CD8-positive, alpha-beta memory T cell (primary cell): ENCODE measurements around the gene ATP2B2. TPM values are rescaled to one million over a fixed set of nuclear protein-coding genes. Genes with fewer than 3 reads are reported as not detected.

Source experiments
- CTCF ChIA-PET: fragments of 350-600 bp; sonication (Branson Sonifier 250); formaldehyde crosslinking; loops from one replicate; lab custom pipeline; 2021; ENCODE audit warnings: antibody characterized with exemption; lab: Charles Lee
- POLR2A ChIA-PET: fragments of 350-600 bp; sonication (Branson Sonifier 250); formaldehyde crosslinking; loops from one replicate; lab custom pipeline; 2021; ENCODE audit warnings: antibody characterized with exemption; lab: Charles Lee
- DNase-seq, 5 donors: peaks; one replicate each; pipeline versions ENCODE4 v3.0.0 to v3.0.0-alpha.2; 2020 to 2022; ENCODE audit warnings: mixed read lengths in 1 of 5
- H3K27ac ChIP-seq: one replicate; pipeline ENCODE4 v1.7.0; 2013; ENCODE audit warnings: low read depth, mild to moderate bottlenecking, low read length, moderate library complexity
- H3K27me3 ChIP-seq: 2 replicates; pipeline ENCODE4 v1.7.0; 2013; ENCODE audit warnings: low read length, mild to moderate bottlenecking; ENCODE audit not compliant: insufficient read depth, poor library complexity, severe bottlenecking
- H3K36me3 ChIP-seq: 2 replicates; pipeline ENCODE4 v1.7.0; 2013; ENCODE audit warnings: mild to moderate bottlenecking, low read length, moderate library complexity; ENCODE audit not compliant: insufficient read depth
- H3K4me1 ChIP-seq: 2 replicates; pipeline ENCODE4 v1.7.0; 2013; ENCODE audit warnings: mild to moderate bottlenecking, low read length, moderate library complexity; ENCODE audit not compliant: insufficient read depth
- H3K4me3 ChIP-seq: 2 replicates; pipeline ENCODE4 v1.7.0; 2013; ENCODE audit warnings: mild to moderate bottlenecking, low read length
- H3K9me3 ChIP-seq: 2 replicates; pipeline ENCODE4 v1.7.0; 2013; ENCODE audit warnings: mild to moderate bottlenecking, low read length
- H3K27ac Mint-ChIP-seq, 8 donors: one replicate each; pipeline ENCODE4 v1.8.0; 2020 to 2021; ENCODE audit warnings: mixed read lengths in 8 of 8, mild to moderate bottlenecking in 6 of 8, inconsistent platforms in 3 of 8, moderate library complexity in 3 of 8
- H3K27me3 Mint-ChIP-seq, 2 donors: one replicate each; pipeline ENCODE4 v1.8.0; 2020 to 2021; ENCODE audit warnings: mixed read lengths in 2 of 2, mild to moderate bottlenecking in 1 of 2, moderate library complexity in 1 of 2
- H3K36me3 Mint-ChIP-seq, 3 donors: one replicate each; pipeline ENCODE4 v1.8.0; 2020 to 2021; ENCODE audit warnings: mixed read lengths in 3 of 3, inconsistent platforms in 1 of 3, mild to moderate bottlenecking in 1 of 3
- H3K4me1 Mint-ChIP-seq, 3 donors: one replicate each; pipeline ENCODE4 v1.8.0; 2020 to 2021; ENCODE audit warnings: mixed read lengths in 3 of 3, inconsistent platforms in 1 of 3, mild to moderate bottlenecking in 1 of 3
- H3K4me3 Mint-ChIP-seq, 7 donors: one replicate each; pipeline ENCODE4 v1.8.0; 2020 to 2021; ENCODE audit warnings: mixed read lengths in 7 of 7, mild to moderate bottlenecking in 6 of 7, moderate library complexity in 4 of 7, inconsistent platforms in 2 of 7
- H3K9me3 Mint-ChIP-seq, 5 donors: one replicate each; pipeline ENCODE4 v1.8.0; 2020 to 2022; ENCODE audit warnings: mixed read lengths in 5 of 5, mild to moderate bottlenecking in 3 of 5, moderate library complexity in 2 of 5, inconsistent platforms in 1 of 5
- polyA plus RNA-seq: library from polyadenylated mRNA; unstranded; fragments of 300-500 nt; fragmentation: Illumina TruSeq; gene quantifications from one replicate; pipeline ENCODE4 v1.2.3, GENCODE V29; 2021
- total RNA-seq, 2 experiments: library from RNA; stranded (reverse); gene quantifications; one replicate each; pipeline ENCODE4 v1.2.3, GENCODE V29; 2021

Gene ATP2B2
- total and polyA plus RNA-seq, 3 experiments from 2014 or later = not detected

GRCh38 chr3:10284496-10284895, 220.9 kb downstream of the ATP2B2 start:
- Mint-ChIP-seq H3K4me1 (peaks cover 24 to 52% (median 24%) of the 10 kb centered on the region in 3 donors), H3K36me3 (peaks cover 0 to 78% (median 9%) of the 10 kb centered on the region in 3 donors), H3K27ac (peak overlapping the region in 7 of 8 donors; percentile 68 to 93 (median 81)), H3K4me3 (peak overlapping the region in 2 of 7 donors; percentile 14 to 47), H3K9me3 (no peaks in the 10 kb centered on the region), H3K27me3 (no peaks in the 10 kb centered on the region)
- peak in 3 of 5 donors; percentile 13 to 20 (median 14) for DNase-seq
- no peaks in the 10 kb centered on the region for H3K9me3 ChIP-seq
- H3K27me3 ChIP-seq = no peaks in the 10 kb centered on the region
- H3K4me1 ChIP-seq = peaks cover 15% of the 10 kb centered on the region
- H3K36me3 ChIP-seq = peaks cover 27% of the 10 kb centered on the region
- POLR2A ChIA-PET = no interaction called here
- no peak overlapping the region for H3K4me3 ChIP-seq
- CTCF ChIA-PET = no interaction called here
- H3K27ac ChIP-seq = no peak overlapping the region

- Mint-ChIP-seq H3K36me3 (peaks cover 0 to 78% (median 9%) of the 10 kb centered on the region in 3 donors), H3K27me3 (no peaks in the 10 kb centered on the region), H3K9me3 (no peaks in the 10 kb centered on the region), H3K4me1 (peaks cover 24 to 52% (median 24%) of the 10 kb centered on the region in 3 donors), H3K4me3 (no peak overlapping the region), H3K27ac (peak overlapping the region in 7 of 8 donors; percentile 24 to 93 (median 61))
- H3K9me3 ChIP-seq = no peaks in the 10 kb centered on the region
- H3K36me3 ChIP-seq = peaks cover 32% of the 10 kb centered on the region
- H3K27me3 ChIP-seq = no peaks in the 10 kb centered on the region
- H3K4me1 ChIP-seq = peaks cover 15% of the 10 kb centered on the region
- ChIA-PET CTCF (interaction anchor here (0.5 to 1.3 kb wide), 5 partner anchors 37 to 351 kb away, joined by 3 to 4 read pairs (median 3); partner anchors contain the start of gene EMC3), POLR2A (no interaction called here)
- no peak overlapping the region for H3K4me3 ChIP-seq
- DNase-seq = no peak
- no peak overlapping the region for H3K27ac ChIP-seq
These were observed 221.7 kb downstream of the ATP2B2 start for GRCh38 chr3:10283638-10284037.

DNA sequence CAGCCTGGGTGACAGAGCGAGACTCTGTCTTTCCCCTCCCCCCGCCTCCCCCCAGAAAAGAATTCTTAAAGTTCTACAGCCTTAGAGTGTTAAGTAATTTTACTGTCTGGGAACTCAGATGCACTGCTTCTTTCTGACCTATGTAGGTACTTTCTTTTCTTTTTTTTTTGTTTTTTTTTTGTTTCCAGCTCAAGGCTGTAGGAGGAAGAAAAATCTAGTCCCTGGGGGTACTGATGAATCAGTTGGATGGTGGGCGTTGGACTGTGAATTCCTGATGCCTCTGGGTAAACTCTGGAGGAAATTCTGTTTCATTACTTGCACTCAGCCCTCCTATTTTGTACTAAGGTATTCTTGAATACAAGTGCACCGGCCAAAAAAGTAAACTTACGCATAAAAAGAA, 223.4 kb downstream of the ATP2B2 start:
- no peak overlapping the region for H3K4me3 Mint-ChIP-seq
- H3K4me1 ChIP-seq = peaks cover 15% of the 10 kb centered on the region
- no peak overlapping the region for H3K4me3 ChIP-seq
- DNase-seq = no peak
- H3K27me3 ChIP-seq = no peaks in the 10 kb centered on the region
- peak overlapping the region in 2 of 8 donors; percentile 83 to 93 for H3K27ac Mint-ChIP-seq
- POLR2A ChIA-PET = no interaction called here
- H3K9me3 Mint-ChIP-seq = no peaks in the 10 kb centered on the region
- peaks cover 30 to 58% (median 30%) of the 10 kb centered on the region in 3 donors for H3K4me1 Mint-ChIP-seq
- H3K27ac ChIP-seq = no peak overlapping the region
- H3K9me3 ChIP-seq = no peaks in the 10 kb centered on the region
- peaks cover 42% of the 10 kb centered on the region for H3K36me3 ChIP-seq
- peaks cover 0 to 82% (median 9%) of the 10 kb centered on the region in 3 donors for H3K36me3 Mint-ChIP-seq
- CTCF ChIA-PET = no interaction called here
- no peaks in the 10 kb centered on the region for H3K27me3 Mint-ChIP-seq

- peaks cover 0 to 83% (median 12%) of the 10 kb centered on the region in 3 donors for H3K36me3 Mint-ChIP-seq
- H3K4me3 Mint-ChIP-seq = no peak overlapping the region
- Histone ChIP-seq H3K27ac (no peak overlapping the region), H3K9me3 (no peaks in the 10 kb centered on the region), H3K4me1 (peaks cover 15% of the 10 kb centered on the region), H3K4me3 (no peak overlapping the region), H3K27me3 (no peaks in the 10 kb centered on the region), H3K36me3 (peaks cover 42% of the 10 kb centered on the region)
- no peaks in the 10 kb centered on the region for H3K27me3 Mint-ChIP-seq
- CTCF ChIA-PET = interaction anchor here (1.3 kb wide), 1 partner anchor 18 kb away, joined by 3 read pairs; no protein-coding TSS in a partner anchor
- POLR2A ChIA-PET = no interaction called here
- DNase-seq = no peak
- H3K4me1 Mint-ChIP-seq = peaks cover 29 to 48% (median 35%) of the 10 kb centered on the region in 3 donors
- peak overlapping the region in 5 of 8 donors; percentile 48 to 93 (median 70) for H3K27ac Mint-ChIP-seq
- no peaks in the 10 kb centered on the region for H3K9me3 Mint-ChIP-seq
These were observed 224.8 kb downstream of the ATP2B2 start for GRCh38 chr3:10280571-10280970.

- Mint-ChIP-seq H3K9me3 (no peaks in the 10 kb centered on the region), H3K36me3 (peaks cover 0 to 85% (median 12%) of the 10 kb centered on the region in 3 donors), H3K27me3 (no peaks in the 10 kb centered on the region), H3K4me1 (peaks cover 28 to 48% (median 35%) of the 10 kb centered on the region in 3 donors), H3K4me3 (no peak overlapping the region), H3K27ac (peak overlapping the region in 6 of 8 donors; percentile 8 to 93 (median 54))
- Histone ChIP-seq H3K4me1 (peaks cover 15% of the 10 kb centered on the region), H3K4me3 (no peak overlapping the region), H3K36me3 (peaks cover 42% of the 10 kb centered on the region), H3K27me3 (no peaks in the 10 kb centered on the region), H3K9me3 (no peaks in the 10 kb centered on the region), H3K27ac (no peak overlapping the region)
- CTCF ChIA-PET = interaction anchor here (1.3 kb wide), 1 partner anchor 17 kb away, joined by 3 read pairs; no protein-coding TSS in a partner anchor
- POLR2A ChIA-PET = no interaction called here
- DNase-seq = no peak
These were observed 225.2 kb downstream of the ATP2B2 start for GRCh38 chr3:10280177-10280529.

- POLR2A ChIA-PET = no interaction called here
- CTCF ChIA-PET = interaction anchor here (1.3 kb wide), 1 partner anchor 17 kb away, joined by 3 read pairs; no protein-coding TSS in a partner anchor
- Histone ChIP-seq H3K9me3 (no peaks in the 10 kb centered on the region), H3K27me3 (no peaks in the 10 kb centered on the region), H3K4me3 (no peak overlapping the region), H3K27ac (no peak overlapping the region), H3K4me1 (peaks cover 12% of the 10 kb centered on the region), H3K36me3 (peaks cover 42% of the 10 kb centered on the region)
- Mint-ChIP-seq H3K4me3 (no peak overlapping the region), H3K27ac (peak overlapping the region in 6 of 8 donors; percentile 8 to 87 (median 54)), H3K27me3 (no peaks in the 10 kb centered on the region), H3K9me3 (no peaks in the 10 kb centered on the region), H3K4me1 (peaks cover 22 to 45% (median 32%) of the 10 kb centered on the region in 3 donors), H3K36me3 (peaks cover 0 to 83% (median 12%) of the 10 kb centered on the region in 3 donors)
- no peak for DNase-seq
These were observed 225.8 kb downstream of the ATP2B2 start for GRCh38 chr3:10279384-10280176.

DNA sequence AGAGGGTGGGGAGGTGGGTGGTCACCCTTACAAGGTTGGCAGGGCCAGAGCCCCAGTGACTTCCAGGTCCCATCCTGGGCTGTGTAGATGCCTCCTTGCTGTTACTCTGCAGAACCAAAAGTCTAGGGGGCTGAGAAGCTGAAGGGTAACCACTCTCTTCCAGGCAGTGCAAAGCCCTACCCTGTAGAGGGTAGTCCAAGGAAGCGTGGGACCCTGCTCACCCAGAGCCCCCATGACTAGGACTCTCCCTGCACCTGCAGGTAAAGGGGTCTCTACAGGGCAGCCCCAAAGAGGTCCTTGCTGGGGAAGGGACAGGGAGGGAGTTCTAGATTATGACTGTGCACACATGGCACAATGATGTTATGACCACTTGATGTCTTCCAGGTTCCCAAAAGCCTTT, 226.9 kb downstream of the ATP2B2 start:
- CTCF ChIA-PET = no interaction called here
- H3K4me1 ChIP-seq = peaks cover 12% of the 10 kb centered on the region

DNA sequence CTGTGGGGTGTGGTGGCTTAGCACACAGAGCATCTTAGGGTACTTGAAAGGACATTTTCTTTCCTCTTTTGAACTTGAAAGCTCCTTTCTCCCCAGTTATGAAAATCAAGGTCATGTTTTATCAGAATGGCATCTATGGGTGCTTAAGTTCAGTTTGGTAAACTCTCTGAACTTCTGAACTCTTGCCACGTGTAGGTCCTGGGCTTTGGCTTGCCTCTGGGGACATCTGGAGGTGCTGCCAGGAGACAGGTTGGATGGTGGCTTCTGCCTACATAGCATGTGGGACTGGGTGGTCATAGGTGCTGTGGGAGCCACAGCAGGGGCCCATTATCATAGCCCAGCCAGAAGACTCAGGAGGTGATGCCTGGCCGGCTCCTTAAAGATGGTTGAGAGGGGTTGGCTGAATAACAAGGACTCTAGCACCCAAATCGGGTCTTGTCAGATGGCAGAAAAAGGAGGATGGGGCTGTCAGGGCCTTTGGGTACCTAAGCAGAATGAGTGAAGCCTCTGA, 228.2 kb downstream of the ATP2B2 start:
- CTCF ChIA-PET = no interaction called here
- Mint-ChIP-seq H3K4me1 (peaks cover 30 to 46% (median 39%) of the 10 kb centered on the region in 3 donors), H3K9me3 (no peaks in the 10 kb centered on the region), H3K27ac (peak overlapping the region in 6 of 8 donors; percentile 47 to 97 (median 73)), H3K36me3 (peaks cover 0 to 82% (median 9%) of the 10 kb centered on the region in 3 donors), H3K27me3 (no peaks in the 10 kb centered on the region), H3K4me3 (no peak overlapping the region)
- H3K27me3 ChIP-seq = no peaks in the 10 kb centered on the region
- peaks cover 39% of the 10 kb centered on the region for H3K36me3 ChIP-seq
- POLR2A ChIA-PET = no interaction called here
- H3K4me1 ChIP-seq = peaks cover 21% of the 10 kb centered on the region
- no peaks in the 10 kb centered on the region for H3K9me3 ChIP-seq
- no peak overlapping the region for H3K27ac ChIP-seq
- H3K4me3 ChIP-seq = no peak overlapping the region
- no peak for DNase-seq

More for the DNA sequence above, 226.9 kb downstream of the ATP2B2 start:
- Histone ChIP-seq H3K9me3 (no peaks in the 10 kb centered on the region), H3K27ac (no peak overlapping the region), H3K4me3 (no peak overlapping the region), H3K36me3 (peaks cover 42% of the 10 kb centered on the region), H3K27me3 (no peaks in the 10 kb centered on the region)
- POLR2A ChIA-PET = no interaction called here
- Mint-ChIP-seq H3K27ac (peak overlapping the region in 2 of 8 donors; percentile 47 to 58), H3K4me1 (peaks cover 22 to 45% (median 32%) of the 10 kb centered on the region in 3 donors), H3K4me3 (no peak overlapping the region), H3K36me3 (peaks cover 0 to 84% (median 12%) of the 10 kb centered on the region in 3 donors), H3K27me3 (no peaks in the 10 kb centered on the region), H3K9me3 (no peaks in the 10 kb centered on the region)
- DNase-seq = no peak
